Measurements from ENCODE around the gene SELPLG.

GRCh38 chr12:108583991-108584390 lies 49.7 kb downstream of the SELPLG start:
- TF ChIP-seq POLR2AphosphoS5 (IDR thresholded peaks at IDR 0.05; ENCODE audit: low read depth, low read length) (no peak), REST (IDR thresholded peaks at IDR 0.05; ENCODE audit: insufficient read depth in 1 of 2, low read depth in 2 of 2, low read length in 2 of 2) (no peak), SIN3A (IDR thresholded peaks at IDR 0.05; ENCODE audit: borderline replicate concordance, insufficient read depth, low read length) (no peak), TAF1 (IDR thresholded peaks at IDR 0.05; ENCODE audit: borderline replicate concordance, insufficient read depth, low read length) (no peak), FOXP2 (optimal IDR thresholded peaks at IDR 0.05; ENCODE audit: borderline replicate concordance, extremely low read depth, extremely low read length, insufficient read depth) (no peak)
